ENCODE results near the gene CRACR2B. TPM values are rescaled to one million over a fixed set of nuclear protein-coding genes. Genes with fewer than 3 reads are reported as not detected.

The CRACR2B gene
- total RNA-seq, 2 experiments from 2014 or later = 0.33 TPM; not detected in 1

- Histone ChIP-seq H3K4me1 (ENCODE audit: insufficient read depth, low read length) (no peaks in the 10 kb centered on the region), H3K27ac (ENCODE audit: low read depth in 1 of 2, low read length in 2 of 2) (no peak overlapping the region), H3K4me3 (ENCODE audit: low read length) (no peak overlapping the region), H3K9me3 (ENCODE audit: control insufficient read depth in 1 of 2, insufficient read depth in 1 of 2, low read length in 2 of 2) (no peaks in the 10 kb centered on the region), H3K27me3 (ENCODE audit: control insufficient read depth in 1 of 2, insufficient read depth in 2 of 2, low read length in 2 of 2) (no peaks in the 10 kb centered on the region), H3K36me3 (ENCODE audit: insufficient read depth, low read length) (peaks cover 14% of the 10 kb centered on the region)
- intact Hi-C loops (cut with DNase I, micrococcal nuclease) = no loop called here
- peaks cover 30% of the 10 kb centered on the region for H3K36me3 Mint-ChIP-seq (ENCODE audit: low read depth)
- TF ChIP-seq, protein P1, sequence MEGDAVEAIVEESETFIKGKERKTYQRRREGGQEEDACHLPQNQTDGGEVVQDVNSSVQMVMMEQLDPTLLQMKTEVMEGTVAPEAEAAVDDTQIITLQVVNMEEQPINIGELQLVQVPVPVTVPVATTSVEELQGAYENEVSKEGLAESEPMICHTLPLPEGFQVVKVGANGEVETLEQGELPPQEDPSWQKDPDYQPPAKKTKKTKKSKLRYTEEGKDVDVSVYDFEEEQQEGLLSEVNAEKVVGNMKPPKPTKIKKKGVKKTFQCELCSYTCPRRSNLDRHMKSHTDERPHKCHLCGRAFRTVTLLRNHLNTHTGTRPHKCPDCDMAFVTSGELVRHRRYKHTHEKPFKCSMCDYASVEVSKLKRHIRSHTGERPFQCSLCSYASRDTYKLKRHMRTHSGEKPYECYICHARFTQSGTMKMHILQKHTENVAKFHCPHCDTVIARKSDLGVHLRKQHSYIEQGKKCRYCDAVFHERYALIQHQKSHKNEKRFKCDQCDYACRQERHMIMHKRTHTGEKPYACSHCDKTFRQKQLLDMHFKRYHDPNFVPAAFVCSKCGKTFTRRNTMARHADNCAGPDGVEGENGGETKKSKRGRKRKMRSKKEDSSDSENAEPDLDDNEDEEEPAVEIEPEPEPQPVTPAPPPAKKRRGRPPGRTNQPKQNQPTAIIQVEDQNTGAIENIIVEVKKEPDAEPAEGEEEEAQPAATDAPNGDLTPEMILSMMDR (IDR thresholded peaks at IDR 0.05) = no peak
- H3K4me1 Mint-ChIP-seq (ENCODE audit: low read depth) = no peaks in the 10 kb centered on the region
- no peak for ATAC-seq (ENCODE audit: poor library complexity)
- POLR2A ChIA-PET = no interaction called here
- H3K9me3 Mint-ChIP-seq = no peaks in the 10 kb centered on the region
- H3K27ac Mint-ChIP-seq = no peak overlapping the region
- CTCF ChIA-PET = no interaction called here
- H3K27me3 Mint-ChIP-seq = no peaks in the 10 kb centered on the region
- no peak overlapping the region for H3K4me3 Mint-ChIP-seq
- DNase-seq = no peak
Measured at GRCh38 chr11:880447-880846, 52.7 kb downstream of the CRACR2B start.

Other genes starting within 250 kb of the CRACR2B start
- gene IRF7, start 212.0 kb upstream of the CRACR2B start, total RNA-seq = 10 to 100 TPM; 36.5 to 37.7 TPM
- not detected for gene CDHR5, start 203.0 kb upstream of the CRACR2B start, total RNA-seq
- not detected for gene SCT, start 200.7 kb upstream of the CRACR2B start, total RNA-seq
- gene DRD4, start 190.7 kb upstream of the CRACR2B start, total RNA-seq = under 1 TPM; 0.70 to 0.82 TPM
- 10 to 100 TPM; 68.4 to 79.6 TPM for gene DEAF1, start 132.7 kb upstream of the CRACR2B start, total RNA-seq
- gene TMEM80, start 132.1 kb upstream of the CRACR2B start, total RNA-seq = 10 to 100 TPM; 21.0 to 22.0 TPM
- 1 to 10 TPM; 3.5 to 4.0 TPM for gene EPS8L2, start 121.7 kb upstream of the CRACR2B start, total RNA-seq
- gene TALDO1, start 80.5 kb upstream of the CRACR2B start, total RNA-seq = 10 to 100 TPM; 26.2 to 27.7 TPM
- 10 to 100 TPM; 14.7 to 16.1 TPM for gene GATD1, start 50.4 kb upstream of the CRACR2B start, total RNA-seq
- not detected for gene CEND1, start 37.8 kb upstream of the CRACR2B start, total RNA-seq
- gene SLC25A22, start 29.6 kb upstream of the CRACR2B start, total RNA-seq = 10 to 100 TPM in 1 of 2 experiments, 1 to 10 TPM in 1; 9.1 to 11.1 TPM
- 10 to 100 TPM; 32.6 to 33.0 TPM for gene PIDD1, start 22.7 kb upstream of the CRACR2B start, total RNA-seq
- 1,000 to 10,000 TPM; 5,234 to 5,390 TPM for gene RPLP2, start 18.0 kb upstream of the CRACR2B start, total RNA-seq
- gene PNPLA2, start 9.0 kb upstream of the CRACR2B start, total RNA-seq = 100 to 1,000 TPM; 202 to 220 TPM
- gene CD151, start 5.0 kb downstream of the CRACR2B start, total RNA-seq = 10 to 100 TPM; 20.2 to 20.8 TPM
- 10 to 100 TPM; 19.6 to 19.8 TPM for gene POLR2L, start 14.6 kb downstream of the CRACR2B start, total RNA-seq
- gene TSPAN4, start 14.9 kb downstream of the CRACR2B start, total RNA-seq = 1 to 10 TPM; 1.6 to 2.0 TPM
- gene CHID1, start 82.9 kb downstream of the CRACR2B start, total RNA-seq = 10 to 100 TPM; 17.1 to 22.8 TPM
- gene AP2A2, start 98.0 kb downstream of the CRACR2B start, total RNA-seq = 10 to 100 TPM; 45.9 to 46.6 TPM
- gene MUC6, start 208.8 kb downstream of the CRACR2B start, total RNA-seq = not detected
- gene MUC2, start 247.0 kb downstream of the CRACR2B start, total RNA-seq = not detected